H1 (cell line): Measurements from ENCODE around the gene RARA. TPM values are rescaled to one million over a fixed set of nuclear protein-coding genes. Genes with fewer than 3 reads are reported as not detected.

ENCODE experiments used
- CTCF ChIA-PET: fragments of 300-600 bp; sonication (Branson Sonifier 250); formaldehyde crosslinking; loops from one replicate; lab custom pipeline; 2021; ENCODE audit not compliant: partially characterized antibody; lab: Charles Lee
- POLR2A ChIA-PET: fragments of 300-600 bp; sonication (Branson Sonifier 250); formaldehyde crosslinking; loops from one replicate; lab custom pipeline; 2021; ENCODE audit warnings: inconsistent platforms; ENCODE audit not compliant: partially characterized antibody; lab: Charles Lee
- DNase-seq, 2 experiments: peaks; one replicate each; pipeline versions ENCODE4 v3.0.0 to v3.0.0-alpha.2; 2010 to 2022; ENCODE audit warnings: low spot score in 2 of 2, low read depth in 1 of 2, mixed read lengths in 1 of 2
- FAIRE-seq: peaks from 2 replicates; lab custom pipeline; 2011; peaks lifted over from hg19 to GRCh38; lab: Jason Lieb, UNC
- H2AFZ ChIP-seq: 2 replicates; pipeline ENCODE4 v1.8.1; 2012; ENCODE audit warnings: low read length, inconsistent platforms
- H2AK5ac ChIP-seq: 2 replicates; pipeline ENCODE4 v1.6.1; 2013; ENCODE audit warnings: low read depth, low read length
- H2BK120ac ChIP-seq: replicated peaks from 2 replicates; pipeline ENCODE3; 2013; ENCODE audit warnings: low read depth, low read length, inconsistent platforms
- H2BK12ac ChIP-seq: 2 replicates; pipeline ENCODE4 v1.6.1; 2013; ENCODE audit warnings: low read depth, low read length
- H2BK15ac ChIP-seq: 2 replicates; pipeline ENCODE4 v1.6.1; 2013; ENCODE audit warnings: low read length
- H2BK20ac ChIP-seq: 2 replicates; pipeline ENCODE4 v1.6.1; 2013; ENCODE audit warnings: low read length
- H2BK5ac ChIP-seq: 2 replicates; pipeline ENCODE4 v1.6.1; 2013; ENCODE audit warnings: low read depth, low read length
- H3K14ac ChIP-seq: 2 replicates; pipeline ENCODE4 v1.6.1; 2013; ENCODE audit warnings: inconsistent platforms; ENCODE audit not compliant: insufficient read length
- H3K18ac ChIP-seq: 2 replicates; pipeline ENCODE4 v1.6.1; 2013; ENCODE audit warnings: low read length; ENCODE audit errors: extremely low read depth
- H3K23ac ChIP-seq: 2 replicates; pipeline ENCODE4 v1.6.1; 2013; ENCODE audit warnings: inconsistent platforms; ENCODE audit not compliant: insufficient read length
- H3K23me2 ChIP-seq: 2 replicates; pipeline ENCODE4 v1.6.1; 2013; ENCODE audit warnings: low read depth, low read length
- H3K27ac ChIP-seq: 2 replicates; pipeline ENCODE4 v1.6.1; 2011; ENCODE audit warnings: low read depth, low read length, inconsistent platforms
- H3K27me3 ChIP-seq, 4 experiments: replicated peaks in 1 of 4; 1 replicate in 1 of 4; 2 replicates in 3 of 4; pipeline versions ENCODE4 v1.6.1 to v1.8.1; 2011 to 2013; ENCODE audit warnings: low read length in 3 of 4, mild to moderate bottlenecking in 3 of 4, inconsistent platforms in 2 of 4, mixed read lengths in 2 of 4, moderate library complexity in 1 of 4; ENCODE audit not compliant: control insufficient read depth in 3 of 4, insufficient read depth in 3 of 4; ENCODE audit errors: extremely low read depth in 1 of 4
- H3K36me3 ChIP-seq, 4 experiments: 2 replicates each; pipeline versions ENCODE4 v1.6.1 to v1.8.1; 2011 to 2013; ENCODE audit warnings: mild to moderate bottlenecking in 4 of 4, low read length in 3 of 4, moderate library complexity in 2 of 4, control low read depth in 1 of 4, inconsistent platforms in 1 of 4; ENCODE audit not compliant: insufficient read depth in 4 of 4, control insufficient read depth in 2 of 4
- H3K4ac ChIP-seq: replicated peaks from 2 replicates; pipeline ENCODE3; 2013; ENCODE audit warnings: low read length, low read depth, mixed read lengths, inconsistent platforms; ENCODE audit not compliant: insufficient read length
- H3K4me1 ChIP-seq, 4 experiments: replicated peaks in 1 of 4; 1 replicate in 1 of 4; 2 replicates in 3 of 4; pipeline versions ENCODE4 v1.6.1 to v1.8.1; 2011 to 2013; ENCODE audit warnings: low read length in 3 of 4, inconsistent platforms in 2 of 4, mixed read lengths in 1 of 4; ENCODE audit not compliant: insufficient read depth in 4 of 4, control insufficient read depth in 3 of 4
- H3K4me2 ChIP-seq, 2 experiments: 2 replicates each; pipeline versions ENCODE4 v1.6.1 to v1.8.1; 2011 to 2013; ENCODE audit warnings: low read depth in 2 of 2, low read length in 2 of 2, control low read depth in 1 of 2, inconsistent platforms in 1 of 2, mild to moderate bottlenecking in 1 of 2; ENCODE audit not compliant: insufficient read depth in 1 of 2
- H3K4me3 ChIP-seq, 4 experiments: fragments of 200-600, 300-600 bp in 1 of 4; sonication (generic), shearing (Covaris generic), sonication (Bioruptor Twin) in 1 of 4; 2 replicates each; pipeline versions ENCODE4 v1.5.1 to v1.8.1; 2011 to 2016; ENCODE audit warnings: low read length in 4 of 4, low read depth in 3 of 4, control low read depth in 2 of 4, inconsistent platforms in 2 of 4, mild to moderate bottlenecking in 2 of 4, mixed read lengths in 1 of 4, moderate library complexity in 1 of 4; ENCODE audit not compliant: insufficient read depth in 2 of 4; ENCODE audit errors: extremely low read depth in 1 of 4
- H3K56ac ChIP-seq: replicated peaks from 2 replicates; pipeline ENCODE3; 2013; ENCODE audit warnings: low read depth, mild to moderate bottlenecking, mixed read lengths, low read length, inconsistent platforms; ENCODE audit not compliant: insufficient read length
- H3K79me1 ChIP-seq: 2 replicates; pipeline ENCODE4 v1.6.1; 2013; ENCODE audit warnings: low read depth, low read length, control low read depth
- H3K79me2 ChIP-seq, 2 experiments: 2 replicates each; pipeline versions ENCODE4 v1.6.1 to v1.8.1; 2012 to 2013; ENCODE audit warnings: low read length in 2 of 2, mild to moderate bottlenecking in 2 of 2, inconsistent platforms in 1 of 2; ENCODE audit not compliant: insufficient read depth in 2 of 2, control insufficient read depth in 1 of 2
- H3K9ac ChIP-seq, 4 experiments: replicated peaks in 1 of 4; 1 replicate in 1 of 4; 2 replicates in 3 of 4; pipeline versions ENCODE4 v1.6.1 to v1.8.1; 2011 to 2013; ENCODE audit warnings: low read depth in 3 of 4, low read length in 3 of 4, control low read depth in 2 of 4, mild to moderate bottlenecking in 2 of 4, moderate library complexity in 2 of 4, inconsistent platforms in 1 of 4; ENCODE audit errors: extremely low read depth in 1 of 4
- H3K9me3 ChIP-seq, 2 experiments: 2 replicates each; pipeline versions ENCODE4 v1.6.1 to v1.8.1; 2012 to 2013; ENCODE audit warnings: mild to moderate bottlenecking in 2 of 2, moderate library complexity in 2 of 2, control low read depth in 1 of 2, inconsistent platforms in 1 of 2, low read depth in 1 of 2, low read length in 1 of 2, mixed read lengths in 1 of 2; ENCODE audit not compliant: insufficient read depth in 2 of 2
- H4K20me1 ChIP-seq, 2 experiments: replicated peaks in 1 of 2; 2 replicates each; pipeline versions ENCODE3 to v1.8.1; 2011 to 2013; ENCODE audit warnings: inconsistent platforms in 2 of 2, low read length in 2 of 2, mild to moderate bottlenecking in 1 of 2; ENCODE audit not compliant: insufficient read depth in 2 of 2, control insufficient read depth in 1 of 2
- H4K5ac ChIP-seq: 2 replicates; pipeline ENCODE4 v1.6.1; 2013; ENCODE audit warnings: low read length, low read depth, mixed read lengths, inconsistent platforms; ENCODE audit not compliant: insufficient read length
- H4K8ac ChIP-seq: 2 replicates; pipeline ENCODE4 v1.8.0; 2013; ENCODE audit warnings: mild to moderate bottlenecking, moderate library complexity, low read length, inconsistent platforms; ENCODE audit not compliant: insufficient read depth; ENCODE audit errors: extremely low read depth
- H4K91ac ChIP-seq: replicated peaks from 2 replicates; pipeline ENCODE3; 2013; ENCODE audit warnings: low read length, mixed read lengths, inconsistent platforms; ENCODE audit not compliant: insufficient read length
- MAX ChIP-seq: IDR thresholded peaks from 2 replicates; pipeline ENCODE4 v1.6.1; 2012; ENCODE audit warnings: inconsistent platforms
- POLR2AphosphoS5 ChIP-seq: IDR thresholded peaks from 2 replicates; pipeline ENCODE4 v1.6.1; 2011; ENCODE audit warnings: low read depth, low read length
- RXRA ChIP-seq: IDR thresholded peaks from 2 replicates; pipeline ENCODE4 v1.6.1; 2011; ENCODE audit warnings: low read depth, mild to moderate bottlenecking, low read length, moderate library complexity; ENCODE audit not compliant: insufficient read depth
- SIRT6 ChIP-seq: IDR thresholded peaks from one replicate; pipeline ENCODE4 v1.7.1; 2012; ENCODE audit warnings: low read length, inconsistent platforms
- WGBS, 2 experiments: shearing (Covaris generic) in 1 of 2; methylation state at CpG; one replicate each; pipeline versions ENCODE4 v1.1.6 to v1.1.7; 2013 to 2015; ENCODE audit warnings: low lambda C conversion rate in 2 of 2, mixed read lengths in 2 of 2, inconsistent platforms in 1 of 2, low coverage in 1 of 2, missing lambda C conversion rate in 1 of 2; ENCODE audit not compliant: insufficient replicate concordance in 2 of 2, insufficient coverage in 1 of 2, insufficient read length in 1 of 2; ENCODE audit errors: extremely low coverage in 1 of 2, missing lambda C conversion rate in 1 of 2; 5-methylcytosine and 5-hydroxymethylcytosine counted together
- polyA plus RNA-seq, 7 experiments: library from polyadenylated mRNA; depleted of rRNA in 3 of 7; stranded (reverse) in 5 of 7; unstranded in 2 of 7; fragments of >200 nt in 5 of 7; fragments of 200-250 nt in 2 of 7; gene quantifications; 1 replicate in 5 of 7; 2 replicates in 1 of 7; 4 replicates in 1 of 7; pipeline versions ENCODE4 v1.2.1 to v1.2.3, GENCODE V29; 2011 to 2013; ENCODE audit warnings: missing spikeins in 2 of 7, mixed read lengths in 2 of 7
- total RNA-seq: library from RNA; stranded (reverse); fragmentation: NEBNext Ultra II Directional; extraction: Animal tissue kit (Norgen Biotek cat#: 25700); gene quantifications from 2 replicates; pipeline ENCODE4 v1.2.1, GENCODE V29; 2021

RARA gene
- total and polyA plus RNA-seq, 2 of the 8 experiments (the other 6 are each of a cell fraction or from before 2014, with no cell fraction given): 4.4 to 16.5 TPM

GRCh38 chr17:40297511-40297910, 11.5 kb upstream of the RARA start:
- Histone ChIP-seq H3K79me1 (no peaks in the 10 kb centered on the region), H3K18ac (no peak overlapping the region), H4K8ac (no peak overlapping the region), H2BK120ac (no peak overlapping the region), H4K20me1 (no peaks in the 10 kb centered on the region), H3K4me1 (peaks cover 0 to 7% (median 2%) of the 10 kb centered on the region in 4 experiments; a peak in 4 of 7 replicates), H2BK15ac (no peak overlapping the region), H3K9me3 (no peaks in the 10 kb centered on the region), H3K27ac (no peak overlapping the region), H2BK12ac (no peak overlapping the region), H4K91ac (no peak overlapping the region), H3K23me2 (no peaks in the 10 kb centered on the region), H3K79me2 (peaks cover 0 to 7% of the 10 kb centered on the region in 2 experiments; a peak in 2 of 4 replicates), H3K56ac (no peak overlapping the region), H3K9ac (no peak overlapping the region), H3K4me2 (no peak overlapping the region), H3K23ac (no peak overlapping the region), H3K4ac (no peak overlapping the region), H3K14ac (no peak overlapping the region), H2BK5ac (no peak overlapping the region), H2BK20ac (no peak overlapping the region), H2AFZ (no peak overlapping the region), H3K36me3 (peaks cover 36 to 94% (median 75%) of the 10 kb centered on the region in 4 experiments), H3K27me3 (no peaks in the 10 kb centered on the region), H3K4me3 (no peak overlapping the region), H4K5ac (no peak overlapping the region), H2AK5ac (no peak overlapping the region)
- ChIA-PET POLR2A (interaction anchor here (30.6 to 31.2 kb wide), 3 partner anchors 2 to 54 kb away, joined by 540 to 570 read pairs (median 540); partner anchors contain the start of genes CDC6, GJD3 and RARA), CTCF (interaction anchor here (0.8 to 4.2 kb wide), 5 partner anchors 10 to 124 kb away, joined by 3 to 23 read pairs (median 5); no protein-coding TSS in a partner anchor)
- WGBS, 2 experiments: 89% methylated on average over 2 of the region's 2 CpGs; no CpG with 5 or more reads in 1 of the 2 experiments
- DNase-seq: no peak
- TF ChIP-seq RXRA: no peak
- TF ChIP-seq POLR2AphosphoS5: no peak
- TF ChIP-seq SIRT6: no peak
- TF ChIP-seq MAX: no peak
- no peak for FAIRE-seq
